ENCODE results near the gene BTN3A1.

DNA sequence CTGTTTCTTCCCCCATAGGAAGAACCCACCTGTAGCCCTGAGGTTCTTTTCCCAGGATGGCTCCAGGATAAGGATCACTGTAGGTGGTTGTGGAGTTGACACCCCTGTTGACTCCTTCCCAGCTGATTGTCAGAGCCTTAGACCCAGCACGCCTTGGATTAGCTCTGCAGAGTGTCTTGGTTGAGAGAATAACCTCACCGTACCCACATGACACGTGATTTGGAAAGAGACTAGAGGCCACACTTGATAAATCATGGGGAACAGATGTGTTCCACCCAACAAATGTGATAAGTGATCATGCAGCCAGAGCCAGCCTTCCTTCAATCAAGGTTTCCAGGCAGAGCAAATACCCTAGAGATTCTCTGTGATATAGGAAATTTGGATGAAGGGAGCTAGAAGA, 12.2 kb downstream of the BTN3A1 start:
- TF ChIP-seq, protein P1, sequence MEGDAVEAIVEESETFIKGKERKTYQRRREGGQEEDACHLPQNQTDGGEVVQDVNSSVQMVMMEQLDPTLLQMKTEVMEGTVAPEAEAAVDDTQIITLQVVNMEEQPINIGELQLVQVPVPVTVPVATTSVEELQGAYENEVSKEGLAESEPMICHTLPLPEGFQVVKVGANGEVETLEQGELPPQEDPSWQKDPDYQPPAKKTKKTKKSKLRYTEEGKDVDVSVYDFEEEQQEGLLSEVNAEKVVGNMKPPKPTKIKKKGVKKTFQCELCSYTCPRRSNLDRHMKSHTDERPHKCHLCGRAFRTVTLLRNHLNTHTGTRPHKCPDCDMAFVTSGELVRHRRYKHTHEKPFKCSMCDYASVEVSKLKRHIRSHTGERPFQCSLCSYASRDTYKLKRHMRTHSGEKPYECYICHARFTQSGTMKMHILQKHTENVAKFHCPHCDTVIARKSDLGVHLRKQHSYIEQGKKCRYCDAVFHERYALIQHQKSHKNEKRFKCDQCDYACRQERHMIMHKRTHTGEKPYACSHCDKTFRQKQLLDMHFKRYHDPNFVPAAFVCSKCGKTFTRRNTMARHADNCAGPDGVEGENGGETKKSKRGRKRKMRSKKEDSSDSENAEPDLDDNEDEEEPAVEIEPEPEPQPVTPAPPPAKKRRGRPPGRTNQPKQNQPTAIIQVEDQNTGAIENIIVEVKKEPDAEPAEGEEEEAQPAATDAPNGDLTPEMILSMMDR (IDR thresholded peaks at IDR 0.05; ENCODE audit: low read depth, low read length) = no peak
- no peak for TF ChIP-seq EZH2phosphoT487 (IDR thresholded peaks at IDR 0.05; ENCODE audit: low read depth)
